UCSD-AML1 (cell line): ENCODE measurements around the gene HJV.
"Not testable (repeated sequence)": the region's sequence is repeated elsewhere in the genome, so short reads cannot be mapped to it uniquely, and the experiment has no call there.

Experiments
- DNase-seq: peaks from one replicate; lab custom pipeline; 2025; ENCODE audit not compliant: unreplicated experiment; lab: John Stamatoyannopoulos, UW

The HJV gene

GRCh38 chr1:146021622-146022402, at the start of gene HJV:
HJV (minus strand) TSS chr1:146021735; CDS start chr1:146020231, 1,504 bp downstream.
- no peak for DNase-seq

GRCh38 chr1:146059148-146059547, 37.6 kb upstream of the HJV start:
- DNase-seq = not testable (repeated sequence)

- peak; percentile 84 for DNase-seq
Observed at GRCh38 chr1:146051852-146052676, 30.5 kb upstream of the HJV start.

- no peak for DNase-seq
Observed at GRCh38 chr1:146051452-146051851, 29.9 kb upstream of the HJV start.

- not testable (repeated sequence) for DNase-seq
Observed at GRCh38 chr1:146050652-146050963, 29.1 kb upstream of the HJV start.

GRCh38 chr1:146049866-146050651, 28.5 kb upstream of the HJV start:
- DNase-seq = not testable (repeated sequence)

- DNase-seq = no peak
Observed at GRCh38 chr1:146049436-146049835, 27.9 kb upstream of the HJV start.

- not testable (repeated sequence) for DNase-seq
Observed at GRCh38 chr1:146048514-146049115, 27.1 kb upstream of the HJV start.

GRCh38 chr1:146046664-146047063, 25.1 kb upstream of the HJV start:
- no peak for DNase-seq

GRCh38 chr1:146039844-146040194, 18.3 kb upstream of the HJV start:
- no peak for DNase-seq

- DNase-seq = peak; percentile 84
Observed at GRCh38 chr1:146036965-146037646, 15.6 kb upstream of the HJV start.

- no peak for DNase-seq
Observed at GRCh38 chr1:146036241-146036964, 14.9 kb upstream of the HJV start.

- DNase-seq = no peak
Observed at GRCh38 chr1:146035048-146035423, 13.5 kb upstream of the HJV start.

GRCh38 chr1:146032631-146033219, 11.2 kb upstream of the HJV start:
- no peak for DNase-seq

- DNase-seq = no peak
Observed at GRCh38 chr1:146031476-146031875, 9.9 kb upstream of the HJV start.

- no peak for DNase-seq
Observed at GRCh38 chr1:146029117-146029516, 7.6 kb upstream of the HJV start.

- DNase-seq = not testable (repeated sequence)
Observed at GRCh38 chr1:146026650-146027049, 5.1 kb upstream of the HJV start.

- not testable (repeated sequence) for DNase-seq
Observed at GRCh38 chr1:146025787-146026495, 4.4 kb upstream of the HJV start.
